HG02938 (cell line): ENCODE data around the gene SRGAP2C.
"Not testable (repeated sequence)": the region's sequence is repeated elsewhere in the genome, so short reads cannot be mapped to it uniquely, and the experiment has no call there.

Experiments
- ATAC-seq: cut with Tn5 transposase; IDR thresholded peaks from one replicate; pipeline ENCODE4 v1.9.1; 2021; ENCODE audit warnings: mild to moderate bottlenecking, moderate library complexity; ENCODE audit not compliant: unreplicated experiment

The SRGAP2C gene

DNA sequence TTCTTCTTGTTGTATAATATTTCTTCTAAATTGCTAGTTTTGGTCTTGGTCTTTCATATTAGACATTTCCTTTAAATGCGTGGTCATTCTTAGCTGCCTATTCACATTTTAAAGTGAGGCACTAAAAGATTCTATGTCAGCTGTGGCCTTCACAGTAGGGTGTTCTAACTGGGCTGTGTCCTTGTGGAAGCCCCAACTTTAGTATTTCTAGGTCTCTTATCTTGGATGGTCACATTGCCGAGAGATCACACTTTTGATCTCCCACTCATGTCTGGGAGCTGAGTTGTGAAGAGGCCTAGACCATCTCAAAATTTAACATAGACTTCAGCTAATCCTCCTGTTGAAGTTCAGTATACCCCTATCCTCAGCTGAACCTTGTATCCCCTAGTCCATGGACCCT is 185.2 kb downstream of the SRGAP2C start:
- not testable (repeated sequence) for ATAC-seq

DNA sequence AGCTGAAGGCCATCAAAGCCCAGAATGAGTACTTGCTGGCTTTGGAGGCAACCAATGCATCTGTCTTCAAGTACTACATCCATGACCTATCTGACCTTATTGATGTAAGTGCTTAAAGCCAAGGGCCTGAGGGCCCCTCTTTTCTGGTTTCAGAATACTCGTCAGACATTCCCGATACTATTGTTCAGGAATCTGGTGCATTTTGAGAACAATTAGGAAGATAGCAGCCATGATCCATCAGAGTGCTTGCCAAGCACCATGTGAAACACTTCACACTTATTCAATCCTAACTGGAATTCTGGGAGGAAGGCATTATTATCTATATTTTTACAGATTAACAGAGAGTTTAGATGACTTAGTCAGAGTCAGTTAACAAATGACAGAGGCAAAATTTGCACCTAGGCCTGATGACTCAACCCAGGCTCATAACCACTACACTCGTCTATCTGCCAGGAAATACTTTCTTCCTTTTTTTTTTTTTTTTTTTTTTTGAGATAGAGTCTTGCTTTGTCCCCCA is 190.1 kb downstream of the SRGAP2C start:
- ATAC-seq: not testable (repeated sequence)

DNA sequence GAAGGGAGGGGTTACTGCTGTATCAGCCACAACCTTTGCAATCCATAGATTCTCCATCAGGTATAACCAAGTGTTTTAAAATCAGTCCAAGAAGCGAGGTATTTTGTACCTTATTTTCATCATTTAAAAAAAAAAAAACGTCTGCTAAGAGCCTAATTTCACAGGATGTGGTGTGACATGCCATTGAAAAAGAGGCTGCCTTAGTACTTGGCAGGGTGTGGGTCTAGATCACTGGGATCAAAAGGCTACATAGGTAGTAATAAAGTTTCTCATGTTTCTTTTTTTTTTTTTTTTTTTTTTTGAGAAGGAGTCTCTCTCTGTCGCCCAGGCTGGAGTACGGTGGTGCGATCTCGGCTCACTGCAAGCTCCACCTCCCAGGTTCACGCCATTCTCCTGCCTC is 192.2 kb downstream of the SRGAP2C start:
- ATAC-seq: not testable (repeated sequence)

DNA sequence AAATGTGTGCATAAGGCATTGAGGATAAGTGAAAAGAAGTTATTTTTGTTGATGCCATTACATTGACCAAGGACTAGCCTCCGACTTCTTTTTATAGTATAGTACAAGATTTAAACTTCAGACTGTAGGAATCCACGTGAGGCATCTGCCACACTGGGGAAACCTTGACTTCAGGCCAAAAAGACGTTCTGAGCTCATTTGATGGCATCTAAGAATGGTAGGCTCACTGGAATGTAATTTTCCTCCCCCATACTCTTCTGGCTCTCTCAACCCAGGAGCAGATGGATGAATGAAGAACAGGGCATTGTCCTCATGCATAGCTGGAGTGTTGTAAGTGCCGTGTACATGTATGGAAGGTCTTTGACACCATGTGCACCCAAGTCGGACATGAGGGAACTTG is 194.0 kb downstream of the SRGAP2C start:
- not testable (repeated sequence) for ATAC-seq

DNA sequence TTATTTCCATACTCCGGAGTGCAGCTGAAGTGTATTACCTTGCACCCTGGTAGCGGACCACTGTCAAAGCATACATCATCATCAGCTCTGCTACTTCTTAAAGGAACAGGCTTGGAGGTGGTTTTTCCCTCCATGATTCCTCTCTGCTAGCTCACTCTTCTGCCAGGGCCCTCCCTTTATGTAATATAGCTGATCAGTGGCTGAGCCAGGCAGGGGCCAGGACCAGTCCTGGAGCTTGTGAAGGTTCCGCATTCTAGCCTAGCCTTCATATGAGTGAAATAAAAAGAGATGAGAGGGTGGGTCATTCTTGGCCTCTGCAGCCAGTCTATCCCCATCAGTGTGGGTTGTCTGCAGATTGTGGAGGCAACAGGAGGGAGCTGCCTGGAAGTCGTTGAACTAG is 200.0 kb downstream of the SRGAP2C start:
- not testable (repeated sequence) for ATAC-seq

DNA sequence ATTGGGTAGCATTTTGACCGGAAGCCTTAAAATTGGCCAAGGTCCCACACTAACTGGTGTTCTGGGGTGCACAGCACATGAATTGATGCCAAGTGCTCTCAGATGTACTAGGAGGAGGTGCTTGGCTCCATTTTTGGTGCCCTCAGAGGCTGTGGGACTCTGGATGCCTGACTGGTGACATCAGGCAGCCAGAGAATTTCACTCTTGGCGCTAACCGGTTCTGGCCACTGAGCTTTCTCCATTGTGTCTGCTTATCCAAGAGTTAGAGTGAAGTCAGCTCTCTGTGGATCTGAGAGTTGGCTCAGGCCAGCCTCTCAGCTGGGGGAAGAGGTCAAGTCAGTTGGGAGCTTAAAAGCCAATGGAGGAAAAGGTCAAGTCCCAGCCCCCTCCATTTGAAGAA is 200.4 kb downstream of the SRGAP2C start:
- ATAC-seq: not testable (repeated sequence)

DNA sequence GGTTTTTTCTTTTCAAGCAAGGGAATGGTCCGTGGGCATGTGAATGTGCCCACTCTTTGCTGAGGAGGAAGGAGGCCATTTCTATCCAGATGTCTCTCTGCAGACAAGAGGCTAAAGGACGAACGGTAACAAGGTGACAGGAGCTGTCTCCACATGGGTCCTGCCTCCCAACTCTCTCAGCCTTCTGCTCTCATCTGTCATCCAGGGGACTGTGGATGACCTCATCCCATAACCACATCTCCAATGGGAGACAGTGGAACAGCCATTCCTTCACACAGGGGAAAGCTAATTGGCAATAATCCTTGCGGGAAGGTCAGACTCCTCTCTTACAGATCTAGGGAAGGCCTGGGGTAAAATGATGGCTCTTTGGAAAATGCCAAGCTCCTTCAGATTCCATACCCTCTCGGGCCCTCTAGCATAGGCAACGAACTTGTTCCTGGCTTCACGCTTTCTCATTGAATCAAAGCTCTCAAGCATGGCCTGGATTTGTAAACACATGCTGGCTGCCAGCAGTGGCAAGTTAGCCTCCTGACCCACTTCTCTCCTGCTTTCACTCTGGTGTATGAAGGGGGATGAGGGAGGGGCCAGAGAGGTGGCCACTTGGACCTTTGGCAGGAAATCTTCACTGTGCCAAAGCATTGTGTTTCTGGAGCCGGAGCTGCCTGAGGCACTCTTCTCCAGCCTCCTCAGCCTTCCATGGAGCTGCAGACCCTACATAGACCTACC is 201.0 kb downstream of the SRGAP2C start:
- not testable (repeated sequence) for ATAC-seq

DNA sequence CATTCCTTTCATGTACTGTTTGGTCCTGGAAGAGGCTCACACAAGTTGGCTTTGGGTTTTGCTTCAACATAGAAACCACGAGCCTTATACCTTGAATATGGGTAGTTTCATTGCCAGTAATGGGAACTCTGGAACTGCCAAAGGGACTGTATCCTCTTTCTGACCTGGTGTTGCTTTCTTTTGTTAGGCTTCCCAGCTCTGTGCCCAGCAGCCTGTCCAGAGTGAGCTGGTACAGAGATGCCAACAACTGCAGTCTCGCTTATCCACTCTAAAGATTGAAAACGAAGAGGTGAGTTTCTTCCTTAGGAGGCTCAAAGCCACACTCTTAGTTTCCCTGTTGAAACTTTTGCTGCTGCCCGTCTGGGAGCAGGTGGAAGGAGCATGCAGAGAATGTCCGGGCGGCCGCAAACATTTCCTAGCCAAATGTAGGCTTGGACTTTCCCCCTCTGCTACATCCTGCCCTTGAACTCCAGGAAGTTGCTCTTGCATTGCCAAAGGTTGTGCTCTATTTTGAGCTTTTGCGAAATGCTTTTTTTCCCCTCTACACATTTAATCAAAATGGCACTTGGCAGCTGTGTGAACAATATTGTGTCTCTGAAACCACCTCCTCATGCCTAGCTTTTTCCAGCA is 201.7 kb downstream of the SRGAP2C start:
- not testable (repeated sequence) for ATAC-seq

DNA sequence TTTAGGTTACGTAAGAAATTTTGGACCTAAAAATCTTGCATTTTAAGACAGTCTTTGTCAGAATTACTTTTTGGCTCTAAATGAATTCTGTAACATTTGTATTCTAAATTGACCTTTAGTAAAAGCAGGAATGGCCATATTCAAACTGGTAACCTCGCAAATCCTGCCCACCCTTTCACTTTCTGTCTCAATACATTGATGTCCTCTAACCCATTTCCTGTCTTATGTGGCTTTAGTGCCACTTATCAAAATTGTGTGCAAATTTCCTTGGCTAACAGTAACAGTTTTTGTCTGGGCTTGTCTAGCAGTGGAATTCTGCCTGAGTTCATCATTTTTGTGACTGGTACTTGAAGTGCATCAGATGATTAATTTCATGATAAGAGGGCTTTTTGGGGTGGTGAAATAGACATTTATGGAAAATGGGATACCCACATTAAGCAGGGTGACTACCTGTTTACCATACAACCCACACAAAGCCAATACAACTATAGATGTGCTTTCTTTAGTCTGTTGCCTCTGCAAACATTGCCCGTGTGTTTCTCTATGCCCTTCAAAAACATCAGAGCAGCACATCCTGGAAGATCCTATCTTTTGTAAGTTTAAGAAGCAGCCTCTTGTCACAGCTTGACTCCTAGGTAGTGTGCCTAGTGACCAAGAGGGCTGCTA is 205.3 kb downstream of the SRGAP2C start:
- ATAC-seq: not testable (repeated sequence)

DNA sequence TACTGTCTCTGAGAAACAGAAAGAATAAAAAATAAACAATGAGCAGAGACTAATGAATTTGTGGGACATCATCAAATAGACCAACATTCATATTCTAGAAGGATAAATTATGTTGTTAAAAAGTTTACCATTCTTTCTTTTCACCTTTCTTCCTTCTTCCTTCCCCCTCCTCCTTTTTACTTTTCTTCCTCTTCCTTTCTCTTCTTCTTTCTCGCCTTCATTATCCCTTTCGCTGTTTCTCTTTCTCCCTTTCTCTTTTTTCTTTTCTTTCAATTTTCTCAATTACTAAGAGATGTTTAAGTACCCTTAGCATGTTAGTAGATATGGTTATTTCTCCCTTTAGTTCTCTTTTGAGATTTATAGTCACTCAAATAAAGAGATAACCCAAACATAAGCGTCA is 207.4 kb downstream of the SRGAP2C start:
- not testable (repeated sequence) for ATAC-seq

DNA sequence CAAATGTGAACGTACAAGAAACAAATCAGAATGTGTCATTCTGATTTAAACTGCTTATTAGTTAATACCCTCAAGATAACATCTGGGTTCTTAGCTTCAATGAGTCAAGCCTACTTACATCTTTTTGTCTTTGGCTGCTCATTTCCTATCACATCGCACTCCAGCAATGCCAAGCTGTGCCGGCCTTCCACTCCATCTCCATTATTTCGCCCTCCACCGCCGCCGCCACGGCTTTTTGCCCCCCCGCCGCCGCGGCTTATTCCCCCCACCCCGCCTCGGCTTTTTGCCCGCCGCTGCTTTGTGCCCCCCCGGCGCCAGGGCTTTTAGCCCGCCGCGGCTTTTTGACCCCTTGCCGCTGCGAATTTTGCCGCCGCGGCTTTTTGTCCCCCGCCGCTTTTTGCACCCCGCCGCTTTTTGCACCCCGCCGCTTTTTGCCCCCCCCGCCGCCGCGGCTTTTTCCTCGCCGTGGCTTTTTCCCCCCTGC is 211.0 kb downstream of the SRGAP2C start:
- ATAC-seq: not testable (repeated sequence)

DNA sequence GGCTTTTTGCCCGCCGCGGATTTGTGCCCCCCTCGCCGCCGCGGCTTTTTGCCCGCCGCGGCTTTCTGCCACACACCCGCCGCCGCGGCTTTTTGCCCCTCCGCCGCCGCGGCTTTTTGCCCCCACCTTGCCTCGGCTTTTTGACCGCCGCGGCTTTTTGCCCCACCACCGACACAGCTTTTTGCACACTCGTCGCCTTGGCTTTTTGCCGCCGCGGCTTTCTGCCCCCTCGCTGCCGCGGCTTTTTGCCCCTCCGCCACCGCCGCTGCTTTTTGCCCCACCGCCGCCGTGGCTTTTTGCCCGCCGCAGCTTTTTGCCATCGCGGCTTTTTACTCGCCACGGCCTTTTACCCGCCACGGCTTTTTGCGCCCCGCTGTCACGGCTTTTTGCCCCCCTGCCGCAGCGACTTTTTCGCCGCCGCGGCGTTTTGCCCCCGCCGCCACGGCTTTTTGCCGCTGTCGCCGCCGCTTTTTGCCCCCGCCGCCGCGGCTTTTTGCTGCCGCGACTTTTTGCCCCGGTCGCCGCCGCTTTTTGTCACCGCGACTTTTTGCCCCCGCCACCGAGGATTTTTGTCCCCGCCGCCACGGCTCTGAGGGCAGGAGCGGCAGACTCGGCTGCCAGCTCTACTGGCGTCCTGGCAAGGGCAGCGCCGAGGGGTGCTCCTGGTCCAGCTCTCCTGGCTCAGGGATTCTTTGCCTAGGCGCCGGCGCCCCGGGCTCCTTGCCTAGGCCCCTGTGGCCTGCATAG is 211.7 kb downstream of the SRGAP2C start:
- not testable (repeated sequence) for ATAC-seq

DNA sequence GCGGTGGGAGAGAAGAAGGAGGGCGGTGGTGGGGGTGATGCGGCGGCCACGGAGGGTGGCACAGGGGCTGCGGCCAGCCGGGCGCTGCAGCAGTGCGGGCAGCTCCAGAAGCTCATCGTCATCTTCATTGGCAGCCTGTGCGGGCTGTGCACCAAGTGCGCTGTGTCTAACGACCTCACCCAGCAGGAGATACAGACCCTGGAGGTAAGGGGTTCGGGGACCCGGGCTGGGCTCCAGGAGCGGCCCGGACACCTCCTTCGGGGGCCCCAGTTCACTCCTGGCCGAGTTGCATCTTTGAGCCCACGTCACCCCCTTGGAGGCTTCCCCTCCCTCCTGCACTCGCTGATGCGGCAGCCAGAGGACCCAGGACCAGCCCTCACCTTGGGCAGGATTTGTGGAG is 212.3 kb downstream of the SRGAP2C start:
- ATAC-seq: not testable (repeated sequence)

DNA sequence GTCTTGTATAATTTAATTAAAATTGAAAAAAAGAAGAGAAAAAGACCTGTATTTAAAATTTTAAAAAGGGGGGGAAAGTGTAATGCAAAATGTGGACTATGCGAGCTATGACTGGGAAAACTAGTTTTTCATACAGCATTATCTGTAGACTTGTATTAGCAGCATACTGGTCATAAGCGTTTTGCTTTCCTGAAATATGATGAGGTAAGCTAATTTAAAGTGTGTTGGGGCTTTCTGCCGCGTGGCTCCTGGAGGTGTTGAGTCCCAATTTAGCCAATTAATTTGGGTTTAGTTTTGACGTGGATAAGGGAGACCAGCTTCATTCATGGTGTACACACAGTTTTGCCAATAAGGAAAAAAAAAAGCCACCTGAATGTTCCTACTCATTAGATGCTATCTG is 214.4 kb downstream of the SRGAP2C start:
- not testable (repeated sequence) for ATAC-seq

DNA sequence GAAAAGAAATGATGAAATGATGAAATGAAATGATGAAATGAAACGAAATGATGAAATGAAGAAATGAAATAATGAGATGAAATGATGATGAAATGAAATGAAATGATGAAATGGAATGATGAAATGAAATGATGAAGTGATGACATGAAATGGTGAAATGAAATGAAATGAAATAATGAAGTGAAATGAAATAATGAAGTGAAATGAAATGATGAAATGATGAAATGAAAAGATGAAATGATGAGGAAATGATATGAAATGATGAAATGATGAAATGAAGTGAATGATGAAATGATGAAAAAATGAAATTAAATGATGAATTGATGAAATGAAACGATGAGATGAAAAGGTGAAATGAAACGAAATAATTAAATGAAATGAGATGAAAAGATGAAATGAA is 215.3 kb downstream of the SRGAP2C start:
- not testable (repeated sequence) for ATAC-seq

DNA sequence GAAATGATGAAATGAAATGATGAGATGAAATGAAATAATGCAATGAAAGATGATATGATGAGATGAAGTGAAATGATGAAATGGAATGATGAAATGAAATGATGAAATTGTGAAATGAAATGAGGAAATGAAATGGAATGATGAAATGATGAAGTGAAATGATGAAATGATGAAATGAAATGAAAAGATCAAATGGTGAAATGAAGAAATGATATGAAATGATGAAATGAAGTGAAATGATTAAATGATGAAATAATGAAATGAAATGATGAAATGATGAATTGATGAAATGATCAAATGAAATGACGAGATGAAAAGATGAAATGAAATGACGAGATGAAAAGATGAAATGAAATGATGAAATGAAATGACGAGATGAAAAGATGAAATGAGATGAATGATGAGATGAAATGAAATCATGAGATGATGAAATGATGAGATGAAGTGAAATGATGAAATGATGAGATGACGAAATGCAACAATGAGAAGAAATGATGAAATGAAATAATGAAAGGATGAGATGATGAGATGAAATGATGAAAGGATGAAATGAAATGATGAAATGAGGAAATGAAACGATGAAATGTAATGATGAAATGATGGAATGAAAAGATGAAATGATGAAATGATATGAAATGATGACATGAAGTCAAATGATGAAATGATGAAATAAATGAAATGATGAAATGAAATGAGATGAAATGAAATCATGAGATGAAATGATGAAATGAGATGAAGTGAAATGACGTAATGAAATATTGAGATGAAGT is 216.0 kb downstream of the SRGAP2C start:
- not testable (repeated sequence) for ATAC-seq

DNA sequence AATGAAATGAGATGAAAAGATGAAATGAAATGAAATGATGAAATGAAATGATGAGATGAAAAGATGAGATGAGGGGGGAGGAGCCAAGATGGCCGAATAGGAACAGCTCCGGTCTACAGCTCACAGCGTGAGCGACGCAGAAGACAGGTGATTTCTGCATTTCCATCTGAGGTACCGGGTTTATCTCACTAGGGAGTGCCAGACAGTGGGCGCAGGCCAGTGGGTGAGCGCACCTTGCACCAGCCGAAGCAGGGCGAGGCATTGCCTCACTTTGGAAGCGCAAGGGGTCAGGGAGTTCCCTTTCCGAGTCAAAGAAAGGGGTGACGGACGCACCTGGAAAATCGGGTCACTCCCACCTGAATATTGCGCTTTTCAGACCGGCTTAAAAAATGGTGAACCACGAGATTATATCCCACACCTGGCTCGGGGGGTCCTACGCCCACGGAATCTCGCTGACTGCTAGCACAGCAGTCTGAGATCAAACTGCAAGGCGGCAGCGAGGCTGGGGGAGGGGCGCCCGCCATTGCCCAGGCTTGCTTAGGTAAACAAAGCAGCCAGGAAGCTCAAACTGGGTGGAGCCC is 216.7 kb downstream of the SRGAP2C start:
- not testable (repeated sequence) for ATAC-seq

DNA sequence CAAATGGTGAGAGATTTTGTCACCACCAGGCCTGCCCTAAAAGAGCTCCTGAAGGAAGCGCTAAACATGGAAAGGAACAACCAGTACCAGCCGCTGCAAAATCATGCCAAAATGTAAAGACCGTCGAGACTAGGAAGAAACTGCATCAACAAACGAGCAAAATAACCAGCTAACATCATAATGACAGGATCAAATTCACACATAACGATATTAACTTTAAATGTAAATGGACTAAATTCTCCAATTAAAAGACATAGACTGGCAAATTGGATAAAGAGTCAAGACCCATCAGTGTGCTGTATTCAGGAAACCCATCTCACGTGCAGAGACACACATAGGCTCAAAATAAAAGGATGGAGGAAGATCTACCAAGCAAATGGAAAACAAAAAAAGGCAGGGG is 218.5 kb downstream of the SRGAP2C start:
- ATAC-seq: not testable (repeated sequence)

DNA sequence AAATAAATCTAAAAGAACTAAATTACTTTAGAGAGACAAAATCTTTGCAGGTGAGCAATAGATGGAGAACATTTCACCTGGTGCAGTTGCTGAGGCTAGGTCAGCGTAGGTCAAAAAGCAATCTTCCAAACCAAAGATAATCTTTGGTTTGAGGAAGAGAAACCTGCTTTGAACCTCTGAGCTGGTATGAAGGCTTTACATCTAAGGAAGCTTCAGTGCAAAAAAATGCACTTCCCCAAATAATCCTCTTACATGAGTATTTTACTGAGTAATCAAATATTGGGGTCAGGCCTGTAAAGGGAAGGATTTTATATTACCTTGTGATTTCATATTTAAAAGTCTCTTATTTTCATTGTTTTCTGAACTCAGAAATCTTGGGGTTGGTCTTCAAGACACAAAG is 223.6 kb downstream of the SRGAP2C start:
- ATAC-seq: no peak

DNA sequence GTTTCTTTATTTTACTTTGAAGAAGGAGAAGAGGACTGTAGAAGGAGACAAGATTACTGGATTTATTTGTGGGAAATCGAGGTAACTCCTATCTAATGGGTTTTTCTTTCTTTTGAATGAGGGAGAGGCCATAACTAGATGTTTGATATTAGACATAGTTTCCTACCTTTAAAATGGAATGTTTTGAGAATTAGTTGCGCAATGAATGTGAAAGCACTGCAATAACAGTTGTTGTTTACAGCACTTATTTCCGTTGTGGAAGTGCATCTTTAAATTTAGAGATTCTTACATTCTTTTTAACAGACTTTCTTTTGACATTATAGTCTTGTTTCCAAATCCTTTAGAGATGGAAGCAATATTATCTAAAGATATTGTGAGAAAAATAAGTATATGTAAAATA is 229.0 kb downstream of the SRGAP2C start:
- ATAC-seq: no peak
